AG08396 (cell line): ENCODE results near the gene GTF3C5.
"Not testable (repeated sequence)": the region's sequence is repeated elsewhere in the genome, so short reads cannot be mapped to it uniquely, and the experiment has no call there.

ENCODE experiments used
- DNase-seq: peaks from one replicate; pipeline ENCODE4 v3.0.0; 2012; ENCODE audit warnings: low spot score, mixed read lengths

GTF3C5 gene

DNA sequence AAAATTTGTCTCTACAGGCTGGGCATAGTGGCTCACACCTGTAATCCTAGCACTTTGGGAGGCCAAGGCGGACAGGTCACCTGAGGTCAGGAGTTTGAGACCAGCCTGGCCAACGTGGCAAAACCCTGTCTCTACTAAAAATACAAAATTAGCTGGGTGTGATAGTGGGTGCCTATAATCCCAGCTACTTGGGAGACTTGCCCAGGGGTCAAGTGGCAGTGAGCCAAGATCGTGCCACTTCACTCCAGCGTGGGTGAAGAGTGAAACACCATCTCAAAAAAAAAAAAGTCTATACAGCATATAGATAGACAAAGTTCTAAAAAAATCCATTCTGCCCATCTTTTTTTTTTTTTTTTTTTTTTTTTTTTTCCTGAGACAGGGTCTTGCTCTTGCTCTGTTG lies 63.6 kb downstream of the GTF3C5 start:
- not testable (repeated sequence) for DNase-seq

DNA sequence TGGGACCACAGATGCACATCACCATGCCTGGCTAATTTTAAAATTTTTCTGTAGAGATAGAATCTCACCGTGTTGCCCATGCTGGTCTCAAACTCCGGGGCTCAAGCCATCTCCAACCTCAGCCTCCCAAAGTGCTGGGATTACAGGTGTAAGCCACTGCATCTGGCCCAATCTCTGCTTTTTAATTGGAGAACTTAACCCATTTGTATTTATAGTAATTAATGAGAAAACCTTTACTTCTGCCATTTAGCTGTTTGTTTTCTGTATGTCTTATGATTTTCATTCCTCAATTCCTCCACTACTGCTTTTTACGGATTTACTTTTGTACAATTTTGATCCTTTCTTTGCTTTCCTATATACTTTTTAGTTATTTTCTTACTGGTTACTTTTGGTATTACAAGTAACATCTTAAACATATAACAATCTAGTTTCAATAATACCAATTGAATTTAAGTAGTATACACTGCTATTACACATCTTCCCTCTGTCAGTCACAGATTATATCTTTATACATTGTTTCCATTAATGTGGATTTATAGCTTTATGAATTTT lies 64.1 kb downstream of the GTF3C5 start:
- no peak for DNase-seq

DNA sequence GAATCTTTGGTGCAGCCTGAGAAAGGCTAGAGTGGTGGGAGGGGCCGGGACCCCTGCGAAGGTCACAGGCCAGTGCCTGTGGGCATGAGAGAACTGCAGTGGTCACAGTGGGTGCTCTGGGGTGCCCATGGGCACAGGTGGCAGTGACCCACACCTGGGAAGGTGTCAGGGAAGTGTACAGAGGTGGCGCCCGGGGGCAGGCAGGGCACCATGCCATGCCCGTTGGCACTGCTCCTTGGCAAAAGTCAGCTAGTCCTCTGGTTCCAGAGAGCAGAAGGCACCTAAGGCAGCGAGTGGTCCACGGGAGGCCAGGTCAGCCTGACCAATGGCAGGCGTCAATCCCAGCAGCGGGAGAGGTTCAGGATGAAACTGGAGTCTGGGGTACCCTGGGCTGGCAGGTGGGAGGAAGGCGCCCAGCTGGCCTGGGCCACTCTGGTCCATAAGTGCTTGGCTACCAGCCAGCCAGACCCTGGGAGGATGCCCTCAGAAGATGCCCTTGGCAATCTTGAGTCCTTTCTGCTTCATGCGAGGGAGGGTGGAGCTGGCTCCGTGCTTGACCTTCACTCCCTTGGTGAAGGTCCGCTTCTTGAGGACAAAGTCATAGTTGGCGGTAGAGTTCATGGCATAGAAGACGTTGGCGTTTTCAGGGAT lies 67.4 kb downstream of the GTF3C5 start:
- DNase-seq, result no peak

DNA sequence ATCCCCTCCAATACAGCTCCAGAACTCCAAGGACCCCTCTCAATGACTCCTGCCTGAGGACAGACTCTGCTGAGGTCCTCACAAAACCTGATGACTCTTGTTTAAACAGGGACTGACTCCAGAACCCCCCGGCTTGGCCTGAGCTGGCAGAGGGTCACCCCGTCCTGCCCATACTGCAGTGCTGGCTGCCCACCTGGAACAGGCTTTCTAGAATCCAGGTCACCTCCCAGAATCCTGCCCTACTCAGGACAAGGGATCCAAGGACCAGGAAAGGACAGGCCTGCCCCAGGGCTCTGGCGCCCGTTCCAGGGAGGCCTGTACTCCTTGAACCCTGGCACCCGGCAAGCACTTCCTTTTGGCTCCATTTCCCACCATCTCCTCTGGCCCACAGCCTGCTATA lies 68.1 kb downstream of the GTF3C5 start:
- no peak for DNase-seq

DNA sequence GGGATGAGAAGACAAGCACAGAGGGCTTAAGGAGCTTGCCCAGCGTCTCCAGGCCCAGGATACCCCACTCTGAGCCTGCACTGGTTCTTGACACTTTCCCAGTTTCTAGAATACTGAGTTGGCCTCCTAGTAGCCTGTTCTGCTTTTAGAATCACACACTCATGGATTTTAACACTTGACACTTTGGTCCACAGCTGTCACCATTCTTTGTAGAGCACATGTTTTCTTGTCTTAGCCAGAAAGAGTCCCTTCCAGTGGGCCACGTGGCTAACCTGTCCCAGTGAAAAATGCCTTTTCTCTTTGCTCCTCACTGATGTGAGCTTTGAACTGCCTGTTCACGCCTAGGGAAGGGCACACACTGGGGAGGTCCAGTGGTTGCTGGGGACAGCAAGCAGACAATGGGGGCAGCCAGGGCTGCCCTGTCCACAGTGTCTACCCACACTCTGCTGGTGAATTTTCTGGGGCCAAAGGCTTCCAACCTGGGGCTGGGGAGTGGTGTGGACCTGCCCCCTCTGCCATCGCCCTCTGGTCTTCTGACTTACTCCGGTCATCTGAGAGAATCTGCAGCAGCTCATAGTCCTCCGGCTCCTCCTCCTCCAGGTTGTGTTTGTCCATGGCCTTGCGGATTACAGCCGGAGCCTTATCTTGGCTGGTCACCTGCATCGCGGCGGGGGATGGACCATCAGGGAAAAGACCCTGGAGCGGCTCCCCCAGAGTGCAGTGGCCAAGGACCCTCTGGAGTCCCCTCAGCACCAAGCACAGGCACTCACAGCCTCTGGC lies 69.1 kb downstream of the GTF3C5 start:
- no peak for DNase-seq

DNA sequence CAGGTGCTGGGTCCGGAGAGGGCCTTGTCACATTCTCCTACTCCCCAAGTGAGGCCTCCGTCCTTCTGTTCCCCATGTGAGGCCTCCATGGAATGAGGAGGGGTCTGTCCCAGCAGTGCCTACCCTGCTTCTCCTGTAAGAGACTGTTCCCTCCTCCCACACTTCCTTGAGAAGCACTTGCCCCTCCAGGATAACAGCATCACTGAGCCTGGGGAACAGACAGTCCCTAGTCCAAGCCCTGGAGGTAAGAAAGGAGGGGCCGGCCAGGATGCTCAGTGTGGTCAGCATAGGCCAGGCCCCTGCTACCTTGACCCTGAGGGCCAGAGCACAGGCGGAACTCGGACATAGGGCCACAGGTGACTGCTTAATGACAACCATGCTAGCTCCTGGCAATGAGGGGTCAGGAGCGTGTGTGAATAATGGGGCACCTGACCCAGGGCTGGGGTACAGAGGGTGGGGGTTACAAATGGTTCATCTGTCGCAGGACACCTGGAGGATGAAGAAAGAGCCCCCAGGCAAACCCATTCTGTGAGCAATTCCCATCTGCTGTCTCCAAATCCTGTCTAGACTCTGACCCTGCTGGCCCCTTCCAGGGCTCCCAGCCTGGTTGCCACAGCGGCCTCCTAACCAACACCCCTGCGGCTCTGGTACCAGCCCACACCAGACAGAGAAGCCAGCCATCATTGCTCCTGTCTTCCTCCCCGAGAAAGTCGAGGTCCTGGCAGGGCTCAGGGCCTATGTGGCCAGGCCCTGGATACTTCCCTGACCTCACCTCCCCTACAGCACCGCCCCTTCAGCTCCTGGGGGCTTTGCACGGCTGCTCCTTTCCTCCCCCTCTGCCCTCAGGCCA lies 69.9 kb downstream of the GTF3C5 start:
- DNase-seq, result no peak

DNA sequence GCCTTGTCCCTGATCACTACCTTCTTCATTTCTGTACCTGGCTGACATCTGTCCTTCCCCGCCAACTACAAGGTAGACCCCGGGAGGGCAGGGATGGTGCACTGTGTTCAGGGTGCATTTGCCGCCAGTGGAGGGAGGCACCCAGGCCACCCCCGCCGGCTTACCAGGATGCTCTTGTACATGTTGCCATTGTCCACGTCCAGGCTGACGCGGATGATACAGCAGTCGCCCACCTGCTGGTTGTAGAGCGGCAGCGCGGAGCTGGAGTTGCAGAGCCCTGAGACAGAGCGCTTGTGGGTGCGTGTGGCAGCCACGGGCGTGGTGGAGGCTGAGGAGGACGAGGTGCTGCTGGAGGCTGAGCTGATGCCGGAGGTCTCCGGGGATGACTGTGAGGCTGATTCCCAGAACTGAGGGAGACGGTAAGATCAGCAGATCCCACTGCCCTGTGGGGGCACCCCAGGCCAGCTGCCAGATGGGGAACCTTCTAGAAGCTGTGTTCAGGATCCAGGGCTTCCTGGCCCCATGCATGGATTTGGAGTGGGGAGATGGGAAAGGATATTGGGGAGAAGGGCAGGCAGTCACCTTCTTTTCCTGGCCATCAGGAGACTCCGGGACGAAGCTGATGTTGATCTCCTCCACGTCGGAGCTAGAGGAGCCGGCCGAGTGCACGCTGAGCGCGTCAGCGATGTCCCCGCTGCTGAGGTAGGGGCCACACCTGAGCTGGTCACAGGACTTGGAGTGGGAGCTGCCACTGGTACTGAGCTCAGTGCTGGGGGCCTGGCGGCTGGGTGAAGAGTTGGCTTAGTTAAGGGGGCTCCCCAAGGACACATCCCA lies 70.8 kb downstream of the GTF3C5 start:
- DNase-seq, result no peak

DNA sequence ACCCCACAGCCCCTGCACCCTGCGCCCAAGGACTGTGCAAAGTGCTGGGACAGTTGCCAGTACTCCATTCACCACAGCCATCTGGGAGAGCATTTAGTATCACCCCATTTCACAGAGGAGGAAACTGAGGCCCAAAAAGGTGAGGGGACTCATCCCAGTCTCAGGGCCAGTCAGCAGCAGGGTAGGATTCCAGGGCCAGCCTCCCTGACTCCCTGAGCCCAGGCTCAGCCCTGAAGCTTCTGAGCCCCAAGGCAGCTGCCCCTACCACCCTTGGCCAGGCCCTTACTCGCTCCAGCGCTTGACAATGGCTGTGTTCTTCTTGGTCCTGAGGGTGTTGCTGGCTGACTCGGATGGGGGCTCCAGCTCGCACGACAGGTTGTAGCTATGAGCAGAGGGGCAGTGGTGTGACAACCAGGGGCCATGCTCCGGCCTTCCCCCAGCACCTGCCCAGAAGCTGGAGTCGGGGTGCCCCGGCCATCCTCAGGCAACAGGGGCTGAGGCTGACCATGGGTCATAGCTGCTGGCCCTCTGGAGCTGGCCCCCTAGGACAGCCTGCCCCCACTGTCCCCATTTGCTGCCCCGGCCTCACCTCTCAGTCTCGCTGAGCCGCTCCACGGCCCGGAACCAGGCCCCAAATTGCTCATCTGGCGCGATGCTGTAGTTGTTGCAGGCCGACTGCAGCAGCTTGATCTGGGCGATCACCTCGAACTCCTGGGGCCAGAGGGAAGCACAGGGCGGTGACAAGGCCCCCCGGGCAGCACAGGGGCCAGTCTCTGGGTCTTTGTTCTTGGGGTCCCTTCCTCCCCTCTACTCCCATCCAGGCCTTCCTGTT lies 71.6 kb downstream of the GTF3C5 start:
- DNase-seq, result no peak

DNA sequence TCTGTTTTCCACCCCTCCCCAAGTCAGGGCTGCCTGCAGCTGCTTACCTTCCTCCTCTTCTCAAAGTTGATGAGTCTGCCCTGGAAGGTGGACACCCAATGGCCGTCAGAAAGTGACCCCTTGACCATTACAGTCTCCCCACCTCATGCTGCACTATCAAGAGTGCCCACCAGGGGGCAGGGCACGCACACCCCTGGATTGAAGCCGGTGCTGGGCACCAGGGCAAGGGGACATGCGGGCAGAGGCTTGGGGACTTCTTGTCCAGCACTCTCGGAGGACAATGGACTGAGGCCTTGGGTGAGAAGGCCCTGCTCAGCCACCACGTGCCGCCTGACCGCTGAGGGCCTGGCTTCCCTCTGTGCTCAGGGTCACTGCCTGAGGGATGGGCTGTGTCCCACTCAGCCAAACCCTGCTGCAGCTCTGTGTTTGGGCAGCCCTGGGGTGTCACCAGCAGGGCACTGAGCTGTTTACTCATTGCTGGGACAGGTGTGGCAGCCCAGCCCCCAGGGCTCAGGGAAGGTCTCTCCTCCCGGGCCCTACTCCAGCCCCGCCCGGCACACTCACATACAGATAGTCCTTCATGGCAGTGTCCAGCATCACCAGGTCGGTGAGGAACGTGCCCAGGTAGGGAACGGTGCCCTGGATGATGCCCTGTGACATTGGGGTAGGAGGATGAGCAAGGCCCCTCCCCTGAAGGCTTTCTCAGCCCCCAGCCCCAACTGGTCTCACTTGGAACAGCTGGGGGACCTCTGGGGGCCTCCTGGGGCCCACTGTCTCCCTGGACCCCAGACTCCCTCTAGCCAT lies 72.6 kb downstream of the GTF3C5 start:
- DNase-seq, result peak; percentile 79

DNA sequence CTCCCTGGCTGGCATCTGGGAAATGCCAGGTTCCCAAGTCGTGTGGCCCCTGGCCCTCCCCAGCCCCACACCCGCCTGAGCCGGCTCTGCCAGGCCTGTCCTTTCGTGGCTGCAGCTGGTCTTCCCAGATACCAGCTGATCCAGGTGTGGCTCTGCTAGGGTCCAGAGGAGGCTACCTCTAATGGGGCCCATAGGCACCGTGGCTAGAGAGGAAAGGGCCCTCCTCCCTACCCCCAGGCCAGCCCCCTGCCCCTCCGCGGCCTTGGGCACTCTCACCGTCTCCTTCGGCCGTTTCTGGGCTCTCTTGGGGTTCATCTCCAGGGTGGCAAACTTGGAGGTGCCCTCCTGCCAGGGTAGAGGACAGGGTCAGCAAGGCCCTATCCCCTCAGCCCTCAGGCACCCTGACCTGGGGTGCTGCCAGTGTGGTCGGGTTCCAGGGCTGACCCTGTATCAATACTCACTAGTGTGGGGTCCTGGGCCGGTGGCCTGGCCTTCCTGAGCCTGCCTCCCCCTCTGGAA lies 73.2 kb downstream of the GTF3C5 start:
- DNase-seq, result no peak

DNA sequence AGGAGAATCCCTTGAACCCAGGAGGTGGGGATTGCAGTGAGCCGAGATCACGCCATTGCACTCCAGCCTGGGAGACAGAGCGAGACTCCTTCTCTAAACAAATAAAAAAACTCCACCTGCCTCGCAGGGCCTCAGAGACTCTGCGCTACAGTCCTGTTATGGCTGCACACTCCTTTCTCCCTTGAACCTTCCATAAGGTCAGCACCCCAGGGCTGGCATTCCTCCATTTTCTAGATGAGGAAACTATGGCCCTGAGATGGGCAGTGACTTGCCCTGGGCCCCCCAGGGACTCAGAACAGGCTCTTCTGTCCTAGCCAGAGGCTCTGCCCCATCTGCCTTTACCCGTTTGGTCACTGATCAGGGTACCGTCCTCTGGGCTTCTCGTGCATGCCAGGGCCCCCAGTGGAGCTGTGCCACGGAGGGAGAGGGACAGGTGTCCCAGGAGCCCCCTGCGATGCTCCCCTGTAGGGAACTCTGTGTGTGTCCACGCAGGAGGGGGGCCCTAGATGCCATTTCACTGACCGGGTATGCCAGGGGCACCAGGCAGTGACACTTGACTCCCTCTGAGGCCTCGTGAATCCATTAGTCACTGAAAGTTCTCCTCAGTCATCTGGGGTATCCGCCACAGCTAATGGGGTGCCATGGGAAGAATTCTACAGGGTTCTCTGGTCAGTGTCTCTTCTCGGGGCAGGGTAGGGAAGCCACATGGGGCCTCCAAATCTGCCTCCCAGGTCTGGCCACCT lies 74.1 kb downstream of the GTF3C5 start:
- DNase-seq, result no peak

DNA sequence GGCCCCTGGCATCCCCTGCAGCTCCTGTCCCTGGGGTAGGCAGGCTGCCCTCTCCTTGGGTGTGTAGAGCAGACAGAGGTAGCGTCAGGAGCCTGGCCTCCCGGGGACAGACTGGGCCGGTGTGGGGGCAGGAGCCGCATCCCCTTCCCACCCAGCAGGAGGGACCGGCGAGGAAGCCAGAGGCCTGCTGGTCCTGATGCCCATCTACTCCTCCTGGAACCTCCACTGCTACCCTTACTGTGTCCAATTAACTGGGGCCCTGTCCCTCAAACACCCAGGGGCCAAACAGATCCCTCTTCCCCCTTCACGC lies 74.6 kb downstream of the GTF3C5 start:
- no peak for DNase-seq

DNA sequence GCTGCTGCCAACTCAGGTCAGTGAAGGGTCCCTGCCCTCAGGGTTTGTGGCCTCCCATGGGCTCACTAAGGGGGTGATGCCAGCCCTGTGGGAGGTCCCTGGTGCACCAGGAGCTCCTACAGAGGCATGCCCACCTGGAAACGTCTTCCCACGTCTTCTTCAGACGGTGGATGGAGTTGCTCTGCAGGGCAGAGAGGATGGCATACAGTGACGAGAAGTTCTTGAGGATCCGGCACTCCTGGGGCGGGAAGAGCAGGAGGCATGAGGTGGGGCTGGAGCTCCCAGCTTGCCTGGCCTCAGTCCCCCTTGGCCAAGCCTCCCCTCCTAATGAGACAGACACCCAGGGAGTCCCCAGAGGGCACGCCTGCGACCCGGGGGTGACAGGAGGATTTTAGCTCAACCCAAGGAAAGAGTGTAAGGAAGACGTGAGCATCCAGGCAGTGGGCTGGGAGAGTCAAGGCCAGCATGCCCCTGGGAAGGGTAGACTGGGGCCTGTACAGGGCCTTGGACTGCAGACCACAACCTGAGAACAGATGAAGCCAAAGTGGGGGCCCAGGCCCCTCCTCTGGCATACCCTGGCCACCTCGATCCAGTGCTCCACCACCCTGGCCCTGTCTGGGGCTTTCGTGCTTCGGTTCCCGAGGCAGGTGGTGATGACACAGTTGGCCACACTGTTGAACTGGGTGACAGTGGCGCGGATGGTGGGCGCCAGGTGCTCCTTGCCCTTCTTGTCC lies 75.9 kb downstream of the GTF3C5 start:
- DNase-seq, result no peak

DNA sequence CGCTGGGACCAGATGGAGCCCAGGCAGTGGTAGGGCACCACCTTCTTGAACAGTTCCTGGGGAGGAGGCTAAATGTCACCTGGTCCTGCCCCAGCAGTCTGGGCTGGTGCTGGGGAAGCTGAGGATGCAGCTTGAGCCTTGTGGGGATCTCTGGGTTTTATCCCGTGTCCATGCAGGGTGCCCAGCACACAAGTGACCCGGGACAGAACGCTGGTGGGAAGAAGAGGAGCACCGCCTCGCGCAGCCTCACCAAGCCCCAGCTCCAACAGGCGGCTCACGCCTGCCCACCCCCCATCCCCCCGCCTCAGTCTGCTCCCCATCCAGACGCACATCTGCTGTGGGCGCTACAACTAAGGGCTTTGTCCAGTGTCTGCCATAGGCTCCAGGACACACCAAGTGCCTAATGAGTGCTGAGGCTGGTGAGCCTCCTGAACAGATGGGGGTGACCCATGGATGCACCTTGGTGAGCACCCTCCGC lies 76.5 kb downstream of the GTF3C5 start:
- no peak for DNase-seq
